RWPE2 (cell line): ENCODE measurements around the gene CASK.

ENCODE experiments used
- ATAC-seq: fragments of 200-7000 bp; cut with Tn5 transposase; 3 replicates; pipeline ENCODE4 v1.9.1; 2021; ENCODE audit warnings: low read depth
- DNase-seq: peaks from one replicate; pipeline ENCODE4 v3.0.0-alpha.2; 2020; ENCODE audit warnings: low spot score
- H3K27ac ChIP-seq: fragments of 450-650 bp; 2 replicates; pipeline ENCODE4 v1.5.1; 2017; ENCODE audit warnings: mild to moderate bottlenecking; ENCODE audit not compliant: poor library complexity, severe bottlenecking
- H3K27me3 ChIP-seq: fragments of 250-450 bp; sonication (Bioruptor Pico); 2 replicates; pipeline ENCODE4 v1.5.1; 2021; ENCODE audit warnings: mild to moderate bottlenecking, moderate library complexity; ENCODE audit not compliant: insufficient read depth, poor library complexity, severe bottlenecking
- H3K36me3 ChIP-seq: fragments of 250-450 bp; sonication (Bioruptor Pico); 2 replicates; pipeline ENCODE4 v1.5.1; 2020; ENCODE audit warnings: low read depth, mild to moderate bottlenecking, moderate library complexity
- H3K4me1 ChIP-seq: fragments of 250-450 bp; sonication (Bioruptor Pico); 2 replicates; pipeline ENCODE4 v1.5.1; 2021; ENCODE audit warnings: mild to moderate bottlenecking, moderate library complexity; ENCODE audit not compliant: insufficient read depth, poor library complexity, severe bottlenecking
- H3K4me3 ChIP-seq: fragments of 250-450 bp; sonication (Bioruptor Pico); 2 replicates; pipeline ENCODE4 v1.5.1; 2021; ENCODE audit warnings: mild to moderate bottlenecking, moderate library complexity; ENCODE audit not compliant: severe bottlenecking
- H3K9me3 ChIP-seq: fragments of 250-450 bp; sonication (Bioruptor Pico); 2 replicates; pipeline ENCODE4 v1.5.1; 2021; ENCODE audit warnings: mild to moderate bottlenecking, moderate library complexity; ENCODE audit not compliant: severe bottlenecking
- CTCF ChIP-seq: fragments of 450-650 bp; IDR thresholded peaks from one replicate; pipeline ENCODE4 v1.5.1; 2017; ENCODE audit warnings: mild to moderate bottlenecking, moderate library complexity; ENCODE audit not compliant: poor library complexity, severe bottlenecking

Gene CASK

GRCh38 chrX:41761702-41762101, 161.7 kb downstream of the CASK start:
- peaks cover 6% of the 10 kb centered on the region for H3K4me1 ChIP-seq
- no peak for TF ChIP-seq CTCF
- peak overlapping the region; percentile 11 for H3K27ac ChIP-seq
- no peaks in the 10 kb centered on the region for H3K9me3 ChIP-seq
- H3K27me3 ChIP-seq: no peaks in the 10 kb centered on the region
- no peak overlapping the region for H3K4me3 ChIP-seq
- DNase-seq (no peak), ATAC-seq (peak; percentile 61)
- no peaks in the 10 kb centered on the region for H3K36me3 ChIP-seq

DNA sequence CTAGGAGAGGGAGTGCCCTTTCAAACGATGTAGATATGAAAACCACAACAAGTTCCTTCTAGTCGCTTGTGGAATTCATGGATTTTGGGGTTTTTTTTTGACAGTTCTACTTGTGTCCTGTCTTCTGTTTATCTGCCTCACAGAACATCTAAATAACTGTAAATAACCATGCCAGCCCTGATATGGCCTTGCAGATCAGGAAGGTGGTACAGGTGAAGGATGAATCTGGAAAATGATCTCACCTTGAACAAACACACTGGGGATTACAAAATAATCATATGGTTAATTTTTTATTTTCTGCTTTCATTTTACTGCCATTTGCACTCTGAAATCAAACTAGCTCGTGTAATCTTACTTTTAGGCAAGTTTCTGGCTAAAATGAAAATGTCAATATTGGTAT, 162.2 kb downstream of the CASK start:
- Histone ChIP-seq H3K4me1 (peaks cover 6% of the 10 kb centered on the region), H3K27ac (no peak overlapping the region), H3K9me3 (no peaks in the 10 kb centered on the region), H3K27me3 (no peaks in the 10 kb centered on the region), H3K4me3 (no peak overlapping the region), H3K36me3 (no peaks in the 10 kb centered on the region)
- ATAC-seq (no peak), DNase-seq (no peak)
- TF ChIP-seq CTCF: no peak

DNA sequence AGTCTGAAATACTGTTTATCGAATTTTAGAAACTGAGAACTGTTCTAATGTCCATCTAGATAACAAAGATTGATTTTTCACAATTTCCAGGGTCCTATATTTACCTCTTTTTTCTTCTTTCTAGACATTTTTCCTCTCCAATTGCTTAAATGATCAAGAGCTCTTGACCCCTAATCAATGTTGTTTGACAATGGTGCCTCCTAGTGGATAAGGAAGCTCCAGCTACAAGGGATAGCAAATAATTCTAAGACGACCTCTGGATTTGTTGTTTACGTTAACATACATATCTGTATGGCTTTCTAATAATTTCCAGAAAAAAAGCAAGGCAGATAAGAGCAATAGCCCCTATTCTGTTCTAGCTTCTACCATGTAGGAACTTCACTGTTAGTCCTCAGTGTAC, 163.5 kb downstream of the CASK start:
- peaks cover 6% of the 10 kb centered on the region for H3K4me1 ChIP-seq
- DNase-seq: no peak

DNA sequence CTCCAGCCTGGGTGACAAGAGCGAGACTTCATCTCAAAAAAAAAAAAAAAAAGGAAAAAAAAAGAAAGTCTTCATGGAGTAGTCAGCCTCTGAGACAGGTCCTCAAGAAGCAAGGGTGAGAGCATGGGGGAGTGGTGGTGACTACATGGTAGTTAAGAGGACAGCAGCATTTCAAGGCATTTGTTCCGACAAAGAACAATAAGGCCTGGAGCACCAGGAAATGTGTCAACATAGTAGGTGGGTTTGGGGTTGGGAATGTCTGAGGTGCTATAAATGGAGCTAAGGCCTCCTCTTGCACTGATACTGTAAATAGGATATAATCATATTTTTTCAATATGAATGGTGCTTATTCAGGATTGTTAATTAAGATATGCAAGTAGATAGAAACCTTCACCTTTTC, 165.0 kb downstream of the CASK start:
- Histone ChIP-seq H3K4me1 (peaks cover 6% of the 10 kb centered on the region), H3K4me3 (no peak overlapping the region), H3K27me3 (no peaks in the 10 kb centered on the region), H3K9me3 (no peaks in the 10 kb centered on the region), H3K36me3 (no peaks in the 10 kb centered on the region), H3K27ac (no peak overlapping the region)
- ATAC-seq (no peak), DNase-seq (no peak)
- no peak for TF ChIP-seq CTCF

More for the DNA sequence above, 163.5 kb downstream of the CASK start:
- no peak overlapping the region for H3K27ac ChIP-seq
- no peak for TF ChIP-seq CTCF
- no peaks in the 10 kb centered on the region for H3K9me3 ChIP-seq
- H3K4me3 ChIP-seq: no peak overlapping the region
- ATAC-seq: no peak
- no peaks in the 10 kb centered on the region for H3K27me3 ChIP-seq
- H3K36me3 ChIP-seq: no peaks in the 10 kb centered on the region

GRCh38 chrX:41750716-41751115, 172.6 kb downstream of the CASK start:
- Histone ChIP-seq H3K36me3 (no peaks in the 10 kb centered on the region), H3K27ac (no peak overlapping the region), H3K9me3 (no peaks in the 10 kb centered on the region), H3K4me3 (no peak overlapping the region), H3K27me3 (no peaks in the 10 kb centered on the region), H3K4me1 (no peaks in the 10 kb centered on the region)
- DNase-seq: no peak
- TF ChIP-seq CTCF: no peak
- no peak for ATAC-seq
